ENCODE data around the gene OGA.

The OGA gene

GRCh38 chr10:101766753-101767599 is 51.3 kb downstream of the OGA start:
- DNase-seq (ENCODE audit: low read depth), result no peak
- no peak overlapping the region for H3K4me3 ChIP-seq (ENCODE audit: low read length)
- no peak for TF ChIP-seq CTCF (IDR thresholded peaks at IDR 0.05; ENCODE audit: insufficient read depth, low read depth, low read length, missing control alignments)

GRCh38 chr10:101766306-101766705 is 51.9 kb downstream of the OGA start:
- no peak for DNase-seq (ENCODE audit: low read depth)
- H3K4me3 ChIP-seq (ENCODE audit: low read length), result no peak overlapping the region
- no peak for TF ChIP-seq CTCF (IDR thresholded peaks at IDR 0.05; ENCODE audit: insufficient read depth, low read depth, low read length, missing control alignments)

GRCh38 chr10:101763141-101763846 is 55.0 kb downstream of the OGA start:
- no peak overlapping the region for H3K4me3 ChIP-seq (ENCODE audit: low read length)
- no peak for TF ChIP-seq CTCF (IDR thresholded peaks at IDR 0.05; ENCODE audit: insufficient read depth, low read depth, low read length, missing control alignments)
- no peak for DNase-seq (ENCODE audit: low read depth)

GRCh38 chr10:101762736-101763135 is 55.5 kb downstream of the OGA start:
- no peak overlapping the region for H3K4me3 ChIP-seq (ENCODE audit: low read length)
- no peak for TF ChIP-seq CTCF (IDR thresholded peaks at IDR 0.05; ENCODE audit: insufficient read depth, low read depth, low read length, missing control alignments)
- no peak for DNase-seq (ENCODE audit: low read depth)

- no peak for TF ChIP-seq CTCF (IDR thresholded peaks at IDR 0.05; ENCODE audit: insufficient read depth, low read depth, low read length, missing control alignments)
- no peak for DNase-seq (ENCODE audit: low read depth)
- no peak overlapping the region for H3K4me3 ChIP-seq (ENCODE audit: low read length)
Observed at GRCh38 chr10:101761226-101761625, 57.0 kb downstream of the OGA start.

GRCh38 chr10:101760510-101760909 is 57.7 kb downstream of the OGA start:
- no peak for DNase-seq (ENCODE audit: low read depth)
- H3K4me3 ChIP-seq (ENCODE audit: low read length), result no peak overlapping the region
- no peak for TF ChIP-seq CTCF (IDR thresholded peaks at IDR 0.05; ENCODE audit: insufficient read depth, low read depth, low read length, missing control alignments)
